CD1c-positive myeloid dendritic cell (primary cell): ENCODE results near the gene MAFG.
"Not testable (repeated sequence)": the region's sequence is repeated elsewhere in the genome, so short reads cannot be mapped to it uniquely, and the experiment has no call there.

Experiments used
- DNase-seq: peaks from one replicate; pipeline ENCODE4 v3.0.0-alpha.2; 2016; ENCODE audit errors: extremely low spot score

The MAFG gene

DNA sequence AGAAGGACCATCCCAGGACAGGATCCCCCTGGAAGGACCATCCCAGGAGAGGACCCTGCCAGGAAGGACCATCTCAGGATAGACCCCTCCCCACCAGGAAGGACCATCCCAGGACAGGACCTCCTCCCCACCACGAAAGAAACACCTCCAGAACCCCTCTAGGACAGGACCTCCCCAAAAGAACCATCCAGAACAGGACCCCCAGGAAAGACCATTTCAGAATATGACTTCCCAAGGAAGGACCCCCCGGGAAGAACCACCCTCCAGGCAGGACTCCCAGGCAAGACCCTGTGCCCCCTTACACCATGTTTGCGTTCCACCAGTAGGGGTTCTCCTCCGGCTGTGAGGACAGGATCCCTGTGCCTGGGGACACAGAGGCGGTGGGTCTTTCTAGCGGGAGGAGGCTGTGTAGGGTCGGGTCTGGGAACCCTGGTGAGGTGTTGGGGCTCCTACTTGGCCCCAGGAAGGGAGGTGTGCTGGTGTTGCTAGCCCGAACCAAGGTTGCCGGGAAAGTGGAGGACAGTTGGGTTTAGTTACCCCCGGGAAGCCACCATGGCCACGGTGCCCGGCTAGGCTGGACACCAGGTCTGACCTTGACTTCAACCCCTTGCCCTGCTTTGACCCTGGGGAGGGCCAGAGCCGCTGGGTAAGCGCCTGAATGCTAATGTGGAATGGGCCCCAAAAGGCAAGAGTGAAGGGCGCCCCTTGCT is 31.3 kb upstream of the MAFG start:
- DNase-seq = no peak

DNA sequence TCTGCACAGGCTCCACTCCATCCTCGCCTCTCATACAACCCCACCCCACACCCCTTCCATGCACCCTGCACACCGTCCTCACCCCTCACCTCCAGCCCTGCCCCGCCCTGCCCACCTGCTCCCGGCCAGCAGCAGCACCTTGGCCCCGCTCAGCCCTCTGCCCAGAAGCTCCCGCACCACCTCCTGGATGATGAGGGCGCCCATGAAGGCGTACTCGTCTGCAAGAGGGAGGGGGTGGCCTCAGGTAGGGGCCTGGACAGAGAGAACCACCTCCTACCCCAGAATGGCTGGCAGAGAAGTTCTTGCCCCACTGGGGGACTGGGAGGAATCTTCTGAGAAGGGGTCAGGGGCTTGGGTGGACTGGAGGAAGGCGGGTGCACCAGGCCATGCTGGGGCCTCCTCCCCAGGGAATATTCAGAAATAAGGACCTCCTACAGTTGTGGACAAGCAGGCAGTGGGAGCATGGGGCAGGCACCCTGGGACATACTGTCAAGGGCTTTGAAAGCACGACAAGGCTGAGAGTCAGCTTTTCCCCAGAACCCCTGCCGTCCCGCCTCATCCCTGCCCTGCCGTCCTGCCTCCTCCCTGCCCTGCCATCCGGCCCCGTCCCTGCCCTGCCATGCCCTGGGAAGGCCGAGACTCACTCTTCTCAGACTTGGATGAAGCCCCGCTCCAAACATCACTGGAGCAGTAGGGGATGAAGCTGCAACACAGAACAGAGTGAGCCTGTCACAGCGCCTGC is 30.3 kb upstream of the MAFG start:
- no peak for DNase-seq

DNA sequence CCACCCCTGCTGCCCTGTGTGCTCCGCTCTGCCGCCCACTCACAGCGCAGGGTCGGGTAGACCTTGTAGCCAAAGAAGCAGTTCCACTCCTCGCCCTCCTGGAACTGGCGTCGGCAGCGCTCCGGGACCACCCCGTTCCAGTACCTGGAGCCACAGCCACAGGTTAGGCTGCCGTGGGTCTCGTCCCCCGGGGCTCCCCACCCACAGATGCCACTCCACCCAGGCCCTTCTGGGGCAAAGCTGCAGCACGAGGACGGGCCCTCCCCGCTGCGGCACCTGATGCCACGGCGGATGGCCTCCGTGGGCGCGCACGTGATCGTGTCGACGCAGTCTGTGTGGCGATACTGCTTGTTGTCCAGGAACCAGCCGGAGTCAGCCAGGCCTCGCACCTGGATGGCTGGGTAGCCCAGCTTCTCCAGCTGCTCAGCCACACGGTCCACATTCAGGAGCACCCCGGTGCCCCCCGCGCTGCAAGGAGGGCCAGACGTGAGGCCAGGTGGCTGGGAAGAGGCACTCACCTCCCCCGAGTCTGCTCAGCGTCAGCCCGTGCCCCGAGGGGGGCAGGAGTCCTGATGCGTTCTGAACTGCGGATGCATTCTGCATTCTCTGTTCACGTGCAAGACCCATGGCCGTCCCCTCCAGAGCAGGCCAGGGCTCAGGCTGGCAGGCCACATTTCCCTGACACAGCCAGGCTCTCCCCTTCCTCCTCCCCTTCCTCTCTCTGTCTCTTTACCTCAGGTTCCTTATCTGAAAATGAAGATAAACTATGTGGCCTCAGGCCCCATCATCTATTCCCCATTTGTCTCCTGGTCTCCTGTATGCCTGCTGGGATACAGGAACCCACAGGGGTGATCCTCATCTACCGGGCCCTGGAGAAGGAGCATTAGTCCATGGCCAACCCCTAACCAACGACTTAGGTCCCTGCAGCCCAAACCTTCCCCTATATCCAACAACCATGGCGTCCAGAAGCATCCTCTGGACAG is 29.4 kb upstream of the MAFG start:
- DNase-seq = no peak

DNA sequence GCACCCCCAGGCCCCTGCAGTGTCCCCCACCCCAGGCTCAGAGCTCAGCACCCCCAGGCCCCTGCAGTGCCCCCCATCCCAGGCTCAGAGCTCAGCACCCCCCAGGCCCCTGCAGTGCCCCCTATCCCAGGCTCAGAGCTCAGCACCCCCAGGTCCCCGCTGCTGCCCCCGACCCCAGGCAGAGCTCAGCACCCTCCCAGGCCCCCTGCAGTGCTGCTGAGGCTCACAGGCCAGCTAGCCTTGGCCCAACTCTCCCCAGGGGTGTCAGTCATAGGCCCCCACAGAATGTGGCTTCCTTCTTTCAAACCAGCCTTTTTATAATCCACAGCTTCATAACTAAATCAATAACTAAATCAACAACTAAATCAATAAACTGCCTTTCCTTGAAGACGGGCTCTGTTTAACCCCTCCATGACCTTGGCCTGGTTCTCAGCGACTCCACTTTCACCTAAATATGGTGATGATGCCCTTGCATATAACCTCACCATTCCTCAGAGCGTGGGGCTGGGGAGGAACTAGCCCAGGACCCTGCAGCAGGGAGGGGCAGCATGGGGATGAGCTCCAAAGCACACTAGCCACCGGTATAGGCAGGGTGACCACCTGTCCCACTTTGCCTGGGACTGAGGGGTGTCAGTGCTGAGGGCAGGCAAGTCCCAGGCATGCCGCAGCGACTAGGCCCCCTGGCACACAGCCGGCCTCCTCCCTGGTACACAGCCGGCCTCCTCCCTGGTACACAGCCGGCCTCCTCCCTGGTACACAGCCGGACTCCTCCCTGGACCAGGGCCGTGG is 28.4 kb upstream of the MAFG start:
- DNase-seq = no peak

DNA sequence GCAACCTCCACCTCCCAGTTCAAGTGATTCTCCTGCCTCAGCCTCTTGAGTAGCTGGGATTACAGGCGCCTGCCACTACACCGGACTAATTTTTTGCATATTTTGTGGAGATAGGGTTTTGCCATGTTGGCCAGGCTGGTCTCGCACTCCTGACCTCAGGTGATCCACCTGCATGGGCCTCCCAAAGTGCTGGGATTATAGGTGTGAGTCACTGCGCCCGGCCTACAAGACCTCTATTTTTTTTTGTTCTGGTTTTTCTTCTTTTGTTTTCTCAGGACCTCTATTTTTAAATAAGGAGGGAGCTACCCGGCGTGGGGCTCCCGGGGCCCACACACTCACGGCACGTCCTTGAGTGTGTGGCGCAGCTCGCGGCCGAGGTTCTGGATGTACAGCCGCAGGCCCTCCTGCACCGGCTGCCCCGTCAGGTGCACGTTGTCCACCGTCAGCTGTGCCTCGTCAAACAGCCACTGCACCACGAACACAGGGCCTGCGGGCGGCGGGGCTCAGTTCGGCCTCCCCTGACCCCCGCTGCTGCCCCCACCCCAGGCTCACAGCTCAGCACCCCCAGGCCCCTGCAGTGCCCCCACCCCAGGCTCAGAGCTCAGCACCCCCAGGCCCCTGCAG is 27.6 kb upstream of the MAFG start:
- no peak for DNase-seq

- no peak for DNase-seq
Observed at GRCh38 chr17:81954131-81955057, 26.9 kb upstream of the MAFG start.

DNA sequence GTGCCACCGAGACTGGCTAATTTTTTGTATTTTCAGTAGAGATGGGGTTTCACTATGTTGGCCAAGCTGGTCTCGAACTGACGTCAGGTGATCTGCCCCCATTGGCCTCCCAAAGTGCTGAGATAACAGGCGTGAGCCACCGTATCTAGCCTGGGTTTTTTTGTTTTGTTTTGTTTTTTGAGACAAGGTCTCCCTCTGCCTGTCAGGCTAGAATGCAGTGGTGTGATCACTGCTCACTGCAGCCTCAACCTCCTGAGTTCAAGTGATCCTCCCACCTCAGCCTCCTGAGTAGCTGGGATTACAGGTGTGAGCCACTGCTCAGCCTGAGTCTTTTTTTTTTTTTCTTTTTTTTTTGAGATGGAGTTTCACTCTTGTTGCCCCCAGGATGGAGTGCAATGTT is 25.9 kb upstream of the MAFG start:
- not testable (repeated sequence) for DNase-seq

DNA sequence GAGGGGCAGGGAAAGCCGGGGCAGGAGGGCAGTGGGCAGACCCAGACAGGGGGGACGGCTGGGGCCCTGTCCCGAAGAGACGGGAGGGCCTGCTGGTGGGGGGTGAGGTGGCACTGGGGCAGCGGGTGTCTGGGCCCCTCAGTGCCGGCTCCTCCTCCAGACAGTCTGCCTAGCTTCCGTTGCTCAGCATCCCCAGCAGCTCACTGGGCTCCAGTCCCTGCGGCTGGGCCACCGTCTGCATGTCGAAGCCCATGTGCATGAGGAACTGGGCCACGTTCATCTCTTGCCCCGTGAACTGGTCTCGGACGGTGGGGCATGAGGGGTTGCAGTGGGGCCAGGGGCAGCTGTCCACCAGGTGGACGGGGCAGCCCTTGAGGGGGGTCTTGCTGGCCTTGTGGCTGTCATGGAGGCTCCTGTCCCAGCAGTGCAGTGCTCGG is 25.3 kb upstream of the MAFG start:
- DNase-seq = no peak

DNA sequence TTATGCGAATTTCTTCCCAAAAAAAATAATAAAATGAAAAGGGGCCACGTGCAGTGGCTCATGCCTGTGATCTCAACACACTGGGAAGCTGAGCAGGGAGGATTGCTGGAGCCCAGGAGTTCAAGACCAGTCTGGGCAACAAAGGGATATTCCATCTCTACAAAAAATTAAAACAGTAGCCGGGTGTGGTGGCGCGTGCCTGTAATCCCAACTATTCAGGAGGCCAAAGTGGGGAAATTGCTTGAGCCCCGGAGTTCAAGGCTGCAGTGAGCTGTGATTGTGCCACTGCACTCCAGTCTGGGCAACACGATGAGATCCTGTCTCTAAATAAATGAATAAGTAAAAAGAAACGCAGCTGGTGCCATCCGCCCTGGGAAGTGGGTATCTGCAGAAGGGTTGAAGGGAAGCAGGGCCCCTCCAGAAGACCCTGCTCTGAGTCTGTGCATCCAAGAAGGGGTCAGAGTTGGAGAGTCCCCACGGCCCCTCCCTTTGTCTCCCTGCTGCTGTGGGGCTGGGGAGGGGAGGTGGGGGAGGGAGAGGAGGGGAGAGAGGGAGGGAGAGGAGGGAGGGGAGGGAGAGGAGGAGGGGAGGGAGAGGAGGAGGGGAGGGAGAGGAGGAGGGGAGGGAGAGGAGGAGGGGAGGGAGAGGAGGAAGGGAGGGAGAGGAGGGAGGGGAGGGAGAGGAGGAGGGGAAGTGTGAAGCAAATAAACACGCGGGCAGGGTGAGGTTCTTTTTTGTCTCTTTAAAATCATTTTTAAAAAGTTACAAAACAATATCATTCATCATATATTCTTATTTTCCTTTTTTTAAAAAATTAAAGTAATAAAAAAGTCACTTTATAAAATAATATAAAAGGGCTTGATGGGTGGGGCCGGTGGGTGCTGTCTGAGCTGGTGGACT is 24.5 kb upstream of the MAFG start:
- DNase-seq = no peak

DNA sequence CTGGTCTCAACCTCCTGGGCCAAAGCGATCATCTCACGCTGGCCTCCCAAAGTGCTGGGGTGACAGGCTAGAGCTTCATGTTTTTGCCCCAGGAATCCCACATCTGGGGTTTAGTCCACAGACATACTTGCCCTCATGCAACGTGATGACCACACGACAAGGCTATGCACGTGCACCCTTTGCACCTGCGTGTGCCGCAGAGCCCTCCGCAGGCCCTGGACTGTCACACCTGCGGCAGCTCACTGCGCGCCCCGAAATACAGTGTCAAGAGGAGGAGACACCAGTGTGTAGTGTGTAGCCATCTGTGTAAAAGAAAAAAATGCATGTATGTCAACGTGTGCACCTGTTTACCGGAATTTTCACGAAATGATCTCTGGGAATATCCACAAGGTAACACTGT is 23.0 kb upstream of the MAFG start:
- DNase-seq = no peak

DNA sequence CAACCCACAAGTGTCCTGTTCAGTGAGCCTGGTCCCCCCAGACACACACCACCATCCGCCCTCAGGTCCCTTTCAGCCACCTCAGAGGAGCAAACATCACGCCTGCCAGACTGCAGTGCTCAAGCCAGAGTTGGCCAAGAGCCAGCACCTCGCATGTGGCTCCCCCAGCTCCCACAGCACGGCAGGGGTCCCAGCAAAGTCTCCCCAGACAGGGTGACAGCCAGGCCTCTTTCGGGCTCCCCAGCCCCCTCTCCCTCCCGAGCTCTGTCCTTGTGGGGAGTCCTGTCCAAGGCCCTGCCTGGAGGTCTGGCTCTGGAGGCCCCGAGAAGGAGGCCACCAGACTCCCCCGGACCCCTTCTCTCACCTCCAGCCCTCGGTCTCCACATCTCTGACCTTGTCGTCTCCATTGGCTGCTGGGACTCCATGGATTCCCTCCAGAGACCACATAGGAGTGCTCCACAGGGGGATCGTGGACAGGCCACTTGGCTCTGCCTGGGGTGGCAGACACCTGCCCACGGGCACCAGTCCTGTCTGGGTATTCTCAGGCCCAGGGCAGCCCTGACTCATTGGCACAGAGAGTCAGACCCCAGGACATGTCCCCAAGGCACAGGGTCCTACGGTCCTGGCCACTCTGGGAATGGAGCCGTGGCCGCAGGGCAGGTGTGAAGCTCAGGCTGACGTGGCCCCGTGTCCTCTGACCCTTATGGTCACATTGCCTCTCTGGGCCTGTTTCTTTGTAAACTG is 21.3 kb upstream of the MAFG start:
- no peak for DNase-seq

- no peak for DNase-seq
Observed at GRCh38 chr17:81947189-81947588, 19.7 kb upstream of the MAFG start, which contains the start of gene MYADML2. TSS of gene MYADML2 (minus strand) at chr17:81947233. CDS start at chr17:81941741, 5,492 bp downstream.

GRCh38 chr17:81944858-81945257 is 17.3 kb upstream of the MAFG start:
- no peak for DNase-seq

GRCh38 chr17:81942167-81942553 is 14.6 kb upstream of the MAFG start:
- no peak for DNase-seq

- DNase-seq = no peak
Observed at GRCh38 chr17:81941484-81942166, 14.1 kb upstream of the MAFG start.

GRCh38 chr17:81940538-81941483 is 13.3 kb upstream of the MAFG start:
- DNase-seq = no peak
